GM21390 (cell line): ENCODE data around the gene SCPEP1.
"Not testable (repeated sequence)": the region's sequence is repeated elsewhere in the genome, so short reads cannot be mapped to it uniquely, and the experiment has no call there.

Source experiments
- ATAC-seq: cut with Tn5 transposase; IDR thresholded peaks from one replicate; pipeline ENCODE4 v1.9.1; 2021; ENCODE audit not compliant: unreplicated experiment

Gene SCPEP1

GRCh38 chr17:56965241-56965640, 12.7 kb upstream of the SCPEP1 start:
- not testable (repeated sequence) for ATAC-seq

GRCh38 chr17:56965681-56966080, 12.2 kb upstream of the SCPEP1 start:
- not testable (repeated sequence) for ATAC-seq

GRCh38 chr17:56966338-56966737, 11.6 kb upstream of the SCPEP1 start:
- ATAC-seq, result no peak

GRCh38 chr17:56970974-56971373, 7.0 kb upstream of the SCPEP1 start:
- ATAC-seq, result no peak

- no peak for ATAC-seq
Measured at GRCh38 chr17:56972111-56972730, 5.7 kb upstream of the SCPEP1 start.

- ATAC-seq, result no peak
Measured at GRCh38 chr17:56973520-56973919, 4.4 kb upstream of the SCPEP1 start.

- no peak for ATAC-seq
Measured at GRCh38 chr17:56974055-56974454, 3.9 kb upstream of the SCPEP1 start.

- ATAC-seq, result no peak
Measured at GRCh38 chr17:56975656-56976055, 2.3 kb upstream of the SCPEP1 start.

GRCh38 chr17:56976941-56977608, 856 bp upstream of the SCPEP1 start:
- ATAC-seq, result no peak

GRCh38 chr17:56978441-56979090, 635 bp downstream of the SCPEP1 start:
- peak; percentile 38 for ATAC-seq

GRCh38 chr17:56979091-56979480, 1.2 kb downstream of the SCPEP1 start:
- ATAC-seq, result peak; percentile 10

- not testable (repeated sequence) for ATAC-seq
Measured at GRCh38 chr17:56980526-56980925, 2.6 kb downstream of the SCPEP1 start.

GRCh38 chr17:56982312-56982711, 4.4 kb downstream of the SCPEP1 start:
- ATAC-seq, result no peak

GRCh38 chr17:56983366-56983765, 5.4 kb downstream of the SCPEP1 start:
- no peak for ATAC-seq

- ATAC-seq, result no peak
Measured at GRCh38 chr17:56985371-56986162, 7.6 kb downstream of the SCPEP1 start.

- no peak for ATAC-seq
Measured at GRCh38 chr17:56987283-56987834, 9.4 kb downstream of the SCPEP1 start.

- no peak for ATAC-seq
Measured at GRCh38 chr17:56988901-56989572, 11.1 kb downstream of the SCPEP1 start.

- no peak for ATAC-seq
Measured at GRCh38 chr17:56992364-56992763, 14.4 kb downstream of the SCPEP1 start.

GRCh38 chr17:56994009-56994792, 16.3 kb downstream of the SCPEP1 start:
- ATAC-seq, result no peak

- ATAC-seq, result no peak
Measured at GRCh38 chr17:56995766-56996165, 17.8 kb downstream of the SCPEP1 start.
